RWPE2 (cell line): ENCODE measurements around the gene FAR2.
"Not testable (repeated sequence)": the region's sequence is repeated elsewhere in the genome, so short reads cannot be mapped to it uniquely, and the experiment has no call there.

Experiments
- ATAC-seq: fragments of 200-7000 bp; cut with Tn5 transposase; 3 replicates; pipeline ENCODE4 v1.9.1; 2021; ENCODE audit warnings: low read depth
- DNase-seq: peaks from one replicate; pipeline ENCODE4 v3.0.0-alpha.2; 2020; ENCODE audit warnings: low spot score
- H3K27ac ChIP-seq: fragments of 450-650 bp; 2 replicates; pipeline ENCODE4 v1.5.1; 2017; ENCODE audit warnings: mild to moderate bottlenecking; ENCODE audit not compliant: poor library complexity, severe bottlenecking
- H3K27me3 ChIP-seq: fragments of 250-450 bp; sonication (Bioruptor Pico); 2 replicates; pipeline ENCODE4 v1.5.1; 2021; ENCODE audit warnings: mild to moderate bottlenecking, moderate library complexity; ENCODE audit not compliant: insufficient read depth, poor library complexity, severe bottlenecking
- H3K36me3 ChIP-seq: fragments of 250-450 bp; sonication (Bioruptor Pico); 2 replicates; pipeline ENCODE4 v1.5.1; 2020; ENCODE audit warnings: low read depth, mild to moderate bottlenecking, moderate library complexity
- H3K4me1 ChIP-seq: fragments of 250-450 bp; sonication (Bioruptor Pico); 2 replicates; pipeline ENCODE4 v1.5.1; 2021; ENCODE audit warnings: mild to moderate bottlenecking, moderate library complexity; ENCODE audit not compliant: insufficient read depth, poor library complexity, severe bottlenecking
- H3K4me3 ChIP-seq: fragments of 250-450 bp; sonication (Bioruptor Pico); 2 replicates; pipeline ENCODE4 v1.5.1; 2021; ENCODE audit warnings: mild to moderate bottlenecking, moderate library complexity; ENCODE audit not compliant: severe bottlenecking
- H3K9me3 ChIP-seq: fragments of 250-450 bp; sonication (Bioruptor Pico); 2 replicates; pipeline ENCODE4 v1.5.1; 2021; ENCODE audit warnings: mild to moderate bottlenecking, moderate library complexity; ENCODE audit not compliant: severe bottlenecking
- TF ChIP-seq, protein P1 (sequence below): fragments of 450-650 bp; IDR thresholded peaks from one replicate; pipeline ENCODE4 v1.5.1; 2017; ENCODE audit warnings: mild to moderate bottlenecking, moderate library complexity; ENCODE audit not compliant: poor library complexity, severe bottlenecking

The FAR2 gene

GRCh38 chr12:29283969-29284700, 135.1 kb downstream of the FAR2 start:
- ATAC-seq (no peak), DNase-seq (no peak)
- Histone ChIP-seq H3K9me3 (no peaks in the 10 kb centered on the region), H3K27me3 (no peaks in the 10 kb centered on the region), H3K4me3 (no peak overlapping the region), H3K4me1 (no peaks in the 10 kb centered on the region), H3K36me3 (no peaks in the 10 kb centered on the region), H3K27ac (no peak overlapping the region)
- TF ChIP-seq, protein P1, sequence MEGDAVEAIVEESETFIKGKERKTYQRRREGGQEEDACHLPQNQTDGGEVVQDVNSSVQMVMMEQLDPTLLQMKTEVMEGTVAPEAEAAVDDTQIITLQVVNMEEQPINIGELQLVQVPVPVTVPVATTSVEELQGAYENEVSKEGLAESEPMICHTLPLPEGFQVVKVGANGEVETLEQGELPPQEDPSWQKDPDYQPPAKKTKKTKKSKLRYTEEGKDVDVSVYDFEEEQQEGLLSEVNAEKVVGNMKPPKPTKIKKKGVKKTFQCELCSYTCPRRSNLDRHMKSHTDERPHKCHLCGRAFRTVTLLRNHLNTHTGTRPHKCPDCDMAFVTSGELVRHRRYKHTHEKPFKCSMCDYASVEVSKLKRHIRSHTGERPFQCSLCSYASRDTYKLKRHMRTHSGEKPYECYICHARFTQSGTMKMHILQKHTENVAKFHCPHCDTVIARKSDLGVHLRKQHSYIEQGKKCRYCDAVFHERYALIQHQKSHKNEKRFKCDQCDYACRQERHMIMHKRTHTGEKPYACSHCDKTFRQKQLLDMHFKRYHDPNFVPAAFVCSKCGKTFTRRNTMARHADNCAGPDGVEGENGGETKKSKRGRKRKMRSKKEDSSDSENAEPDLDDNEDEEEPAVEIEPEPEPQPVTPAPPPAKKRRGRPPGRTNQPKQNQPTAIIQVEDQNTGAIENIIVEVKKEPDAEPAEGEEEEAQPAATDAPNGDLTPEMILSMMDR: no peak

GRCh38 chr12:29286081-29286790, 137.2 kb downstream of the FAR2 start:
- no peaks in the 10 kb centered on the region for H3K36me3 ChIP-seq
- no peak for DNase-seq
- H3K4me3 ChIP-seq: no peak overlapping the region
- H3K27me3 ChIP-seq: no peaks in the 10 kb centered on the region
- TF ChIP-seq, protein P1: no peak
- no peak overlapping the region for H3K27ac ChIP-seq
- no peaks in the 10 kb centered on the region for H3K4me1 ChIP-seq
- no peak for ATAC-seq
- no peaks in the 10 kb centered on the region for H3K9me3 ChIP-seq

DNA sequence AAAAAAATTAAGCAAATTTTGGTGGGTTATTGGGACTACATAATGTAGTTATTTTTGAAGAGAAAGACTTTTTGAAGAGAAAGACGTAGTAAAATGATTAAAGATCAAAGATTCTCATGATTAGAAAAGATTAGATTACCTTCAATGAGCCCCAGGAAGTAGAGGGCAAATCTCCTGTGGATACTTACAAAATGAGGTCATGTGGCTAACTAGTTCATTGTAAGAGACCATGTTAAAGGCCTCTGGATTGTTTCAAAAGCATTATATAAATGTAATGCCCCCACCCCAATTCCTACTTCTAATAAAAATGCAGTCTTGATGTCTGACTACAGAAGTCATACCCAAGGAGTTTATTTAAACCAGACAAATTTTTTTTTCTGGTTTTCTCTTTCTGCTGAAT, 138.5 kb downstream of the FAR2 start:
- ATAC-seq (no peak), DNase-seq (no peak)
- Histone ChIP-seq H3K36me3 (no peaks in the 10 kb centered on the region), H3K9me3 (no peaks in the 10 kb centered on the region), H3K4me1 (no peaks in the 10 kb centered on the region), H3K27ac (no peak overlapping the region), H3K27me3 (no peaks in the 10 kb centered on the region), H3K4me3 (no peak overlapping the region)
- TF ChIP-seq, protein P1: no peak

DNA sequence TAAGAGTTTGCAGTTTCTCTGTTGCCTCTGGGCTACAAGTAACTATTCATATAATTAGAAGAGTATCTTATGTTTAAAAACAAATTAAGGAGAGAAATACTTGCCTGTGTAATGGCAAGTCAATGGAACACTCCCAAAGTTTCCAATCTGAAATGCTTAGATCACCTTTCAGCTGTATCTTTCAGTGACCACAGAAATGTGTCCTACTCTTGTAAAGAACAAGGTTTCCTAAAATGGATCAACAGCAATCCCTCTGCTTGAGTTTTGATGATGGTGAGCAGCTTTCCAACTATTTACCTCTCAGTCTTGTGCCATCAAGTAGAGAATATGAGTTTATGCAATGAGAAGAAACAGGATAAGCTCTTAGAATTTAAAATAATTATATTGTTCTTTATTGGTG, 139.0 kb downstream of the FAR2 start:
- H3K9me3 ChIP-seq: no peaks in the 10 kb centered on the region
- H3K27me3 ChIP-seq: no peaks in the 10 kb centered on the region
- no peaks in the 10 kb centered on the region for H3K4me1 ChIP-seq
- H3K27ac ChIP-seq: no peak overlapping the region
- no peaks in the 10 kb centered on the region for H3K36me3 ChIP-seq
- TF ChIP-seq, protein P1: no peak
- H3K4me3 ChIP-seq: no peak overlapping the region
- ATAC-seq (no peak), DNase-seq (no peak)

DNA sequence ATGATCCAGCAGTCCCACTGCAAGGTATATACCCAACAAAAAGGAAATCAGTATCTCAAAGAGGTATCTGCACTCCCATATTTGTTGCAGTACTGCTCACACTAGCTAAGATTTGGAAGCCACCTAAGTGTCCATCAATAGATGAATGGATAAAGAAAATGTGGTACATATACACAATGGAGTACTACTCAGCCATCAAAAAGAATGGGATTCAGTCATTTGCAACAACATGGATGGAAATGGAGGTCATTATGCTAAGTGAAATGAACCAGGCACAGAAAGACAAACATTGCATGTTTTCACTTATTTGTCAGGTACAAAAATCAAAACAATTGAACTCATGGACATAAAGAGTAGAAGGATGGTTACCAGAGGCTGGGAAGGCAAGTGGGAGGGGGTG, 141.4 kb downstream of the FAR2 start:
- not testable (repeated sequence) for H3K4me3 ChIP-seq, H3K9me3 ChIP-seq, H3K4me1 ChIP-seq, H3K36me3 ChIP-seq, H3K27ac ChIP-seq, DNase-seq, H3K27me3 ChIP-seq, ATAC-seq
